Adrenal gland (tissue), 12 donors: ENCODE results near the gene SYCP2L. TPM values are rescaled to one million over a fixed set of nuclear protein-coding genes. Genes with fewer than 3 reads are reported as not detected.
"Not testable (repeated sequence)": the region's sequence is repeated elsewhere in the genome, so short reads cannot be mapped to it uniquely, and the experiment has no call there.

Experiments used
- DNase-seq, 7 donors: peaks; one replicate each; pipeline ENCODE4 v3.0.0-alpha.2; 2019 to 2020
- H3K27ac ChIP-seq, 5 donors: fragments of 200-600 bp; sonication (generic) in 4 of 5; 1 replicate in 3 of 5; 2 replicates in 2 of 5; pipeline versions ENCODE4 v1.5.1 to v1.8.0; 2016 to 2020; ENCODE audit warnings: mild to moderate bottlenecking in 1 of 5
- H3K27me3 ChIP-seq: fragments of 200-600 bp; 2 replicates; pipeline ENCODE4 v1.8.0; 2021
- H3K36me3 ChIP-seq, 2 donors: fragments of 200-600 bp; replicated peaks in 1 of 2; 1 replicate in 1 of 2; 2 replicates in 1 of 2; pipeline versions ENCODE4 v1.5.1 to v1.8.0; 2018 to 2022
- H3K4me1 ChIP-seq, 2 donors: fragments of 200-600 bp; replicated peaks in 1 of 2; 1 replicate in 1 of 2; 2 replicates in 1 of 2; pipeline versions ENCODE4 v1.5.1 to v1.8.0; 2018 to 2021
- H3K4me3 ChIP-seq, 4 donors: fragments of 200-600 bp; sonication (generic) in 3 of 4; one replicate each; pipeline ENCODE4 v1.5.1; 2016 to 2018
- H3K9me3 ChIP-seq, 3 donors: fragments of 200-600 bp; sonication (generic) in 1 of 3; replicated peaks in 1 of 3; 1 replicate in 2 of 3; 2 replicates in 1 of 3; pipeline versions ENCODE4 v1.5.1 to v1.8.0; 2016 to 2021
- POLR2A ChIP-seq, 2 donors: fragments of 450-650 bp; IDR thresholded peaks; one replicate each; pipeline ENCODE4 v1.6.1; 2017; ENCODE audit warnings: antibody characterized with exemption in 2 of 2, mild to moderate bottlenecking in 2 of 2, moderate library complexity in 1 of 2
- WGBS, 4 donors: extraction: QIAGEN DNeasy Blood & Tissue Kit in 2 of 4; methylation state at CpG; one replicate each; pipeline versions ENCODE4 v1.1.5 to v1.1.7; 2013 to 2017; 5-methylcytosine and 5-hydroxymethylcytosine counted together
- intact Hi-C, 2 donors: fragments of 100-400 bp; cut with DNase I; formaldehyde crosslinking; loops; one replicate each; pipeline versions ENCODE4 v1.14.1 to v1.15.0; 2022 to 2023
- polyA plus RNA-seq, 3 donors: library from polyadenylated mRNA; stranded (reverse); fragments of 200-250 nt in 2 of 3; fragments of 350-450 nt in 1 of 3; fragmentation: Illumina TruSeq in 1 of 3; extraction: RNeasy Lipid Tissue Mini Kit (QIAGEN cat#74804) in 1 of 3; gene quantifications; one replicate each; pipeline ENCODE4 v1.2.3, GENCODE V29; 2013 to 2014
- total RNA-seq, 9 donors: library from RNA; depleted of rRNA in 4 of 9; stranded (reverse); fragments of >200 nt in 4 of 9; fragments of 120-200 nt in 1 of 9; fragmentation: NEBNext Ultra II Directional in 1 of 9; extraction: Animal tissue kit (Norgen Biotek cat#: 25700) in 1 of 9; gene quantifications; one replicate each; pipeline versions ENCODE4 v1.1.0 to v1.2.4, GENCODE V29; 2013 to 2023
- TF ChIP-seq, protein P1 (sequence below), 6 experiments: fragments of 450-650 bp in 4 of 6; fragments of 200-600 bp in 2 of 6; sonication (generic) in 1 of 6; IDR thresholded peaks; 1 replicate in 5 of 6; 2 replicates in 1 of 6; pipeline versions ENCODE4 v1.5.1 to v1.8.0; 2016 to 2021; ENCODE audit warnings: antibody characterized with exemption in 6 of 6, mild to moderate bottlenecking in 2 of 6, moderate library complexity in 1 of 6
- donor health status: healthy with polysubstance abuse.
- donor health status: Bipolar disorder and iron deficiency.
- donor health status: DM: yes; HTN: yes; CAD: no.
- donor health status: DM: no; HTN: no; CAD: no.
- donor health status: DM: no; HTN: no; CAD: no.
- donor health status: DM: yes; HTN: yes; CAD: no.

Gene SYCP2L
- total and polyA plus RNA-seq, 12 donors: 0.09 to 3.0 (median 0.64) TPM; not detected in 2

DNA sequence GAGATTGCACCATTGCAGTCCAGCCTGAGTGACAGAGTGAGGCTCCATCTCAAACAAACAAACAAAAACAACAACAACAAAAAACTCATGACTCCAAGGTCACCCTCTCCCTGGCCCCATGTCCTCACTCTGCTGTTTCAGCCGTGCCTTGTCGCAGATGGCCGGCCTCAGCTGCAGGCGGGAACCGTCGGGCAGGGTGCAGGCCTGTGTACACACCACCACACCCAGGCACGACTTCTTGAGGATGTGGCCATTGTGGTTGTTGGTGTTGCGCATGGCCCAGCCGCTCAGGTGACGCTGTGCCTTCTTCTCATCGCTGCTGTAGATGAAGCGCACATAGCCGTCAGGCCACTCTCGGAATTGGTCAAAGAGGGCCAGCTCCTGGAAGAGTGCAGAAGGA, 9.8 kb upstream of the SYCP2L start:
- Histone ChIP-seq H3K36me3 (no peaks in the 10 kb centered on the region), H3K27ac (no peak overlapping the region), H3K4me1 (no peaks in the 10 kb centered on the region), H3K4me3 (no peak overlapping the region), H3K27me3 (peaks cover 20% of the 10 kb centered on the region), H3K9me3 (no peaks in the 10 kb centered on the region)
- WGBS, 4 donors: 84 to 94% (median 88%) methylated on average over 5 to 14 of the region's 14 CpGs
- intact Hi-C loops: no loop called here
- DNase-seq: no peak
- TF ChIP-seq POLR2A (IDR thresholded peaks at IDR 0.05): no peak
- TF ChIP-seq, protein P1, sequence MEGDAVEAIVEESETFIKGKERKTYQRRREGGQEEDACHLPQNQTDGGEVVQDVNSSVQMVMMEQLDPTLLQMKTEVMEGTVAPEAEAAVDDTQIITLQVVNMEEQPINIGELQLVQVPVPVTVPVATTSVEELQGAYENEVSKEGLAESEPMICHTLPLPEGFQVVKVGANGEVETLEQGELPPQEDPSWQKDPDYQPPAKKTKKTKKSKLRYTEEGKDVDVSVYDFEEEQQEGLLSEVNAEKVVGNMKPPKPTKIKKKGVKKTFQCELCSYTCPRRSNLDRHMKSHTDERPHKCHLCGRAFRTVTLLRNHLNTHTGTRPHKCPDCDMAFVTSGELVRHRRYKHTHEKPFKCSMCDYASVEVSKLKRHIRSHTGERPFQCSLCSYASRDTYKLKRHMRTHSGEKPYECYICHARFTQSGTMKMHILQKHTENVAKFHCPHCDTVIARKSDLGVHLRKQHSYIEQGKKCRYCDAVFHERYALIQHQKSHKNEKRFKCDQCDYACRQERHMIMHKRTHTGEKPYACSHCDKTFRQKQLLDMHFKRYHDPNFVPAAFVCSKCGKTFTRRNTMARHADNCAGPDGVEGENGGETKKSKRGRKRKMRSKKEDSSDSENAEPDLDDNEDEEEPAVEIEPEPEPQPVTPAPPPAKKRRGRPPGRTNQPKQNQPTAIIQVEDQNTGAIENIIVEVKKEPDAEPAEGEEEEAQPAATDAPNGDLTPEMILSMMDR (IDR thresholded peaks at IDR 0.05): no peak

DNA sequence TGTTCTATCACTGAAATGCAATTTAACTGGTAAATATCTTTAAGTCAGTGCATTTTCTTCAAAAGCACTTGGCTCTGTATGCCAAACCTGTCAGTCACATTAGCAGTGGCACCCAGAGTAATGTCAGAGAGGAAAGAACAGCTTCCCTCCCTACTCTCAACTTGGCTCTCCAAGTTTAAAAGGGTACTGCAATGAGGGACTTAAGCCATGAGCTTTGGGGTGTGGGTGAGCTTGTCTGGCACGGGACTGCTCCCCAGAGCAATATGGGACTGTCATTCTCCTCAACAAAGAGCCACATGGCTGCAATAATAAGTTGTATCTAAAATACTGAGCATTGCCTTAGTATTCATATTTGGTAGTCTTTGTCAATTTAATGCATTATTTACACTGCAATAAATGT, 9.0 kb upstream of the SYCP2L start:
- H3K27ac ChIP-seq: no peak overlapping the region
- H3K4me1 ChIP-seq: no peaks in the 10 kb centered on the region
- DNase-seq: no peak
- H3K27me3 ChIP-seq: peaks cover 28% of the 10 kb centered on the region
- no peaks in the 10 kb centered on the region for H3K36me3 ChIP-seq
- WGBS, 4 donors: 66 to 88% (median 81%) methylated on average over 1 of the region's 1 CpG
- no peaks in the 10 kb centered on the region for H3K9me3 ChIP-seq
- H3K4me3 ChIP-seq: no peak overlapping the region
- TF ChIP-seq, protein P1 (IDR thresholded peaks at IDR 0.05): no peak
- TF ChIP-seq POLR2A (IDR thresholded peaks at IDR 0.05): no peak
- intact Hi-C loops: no loop called here

DNA sequence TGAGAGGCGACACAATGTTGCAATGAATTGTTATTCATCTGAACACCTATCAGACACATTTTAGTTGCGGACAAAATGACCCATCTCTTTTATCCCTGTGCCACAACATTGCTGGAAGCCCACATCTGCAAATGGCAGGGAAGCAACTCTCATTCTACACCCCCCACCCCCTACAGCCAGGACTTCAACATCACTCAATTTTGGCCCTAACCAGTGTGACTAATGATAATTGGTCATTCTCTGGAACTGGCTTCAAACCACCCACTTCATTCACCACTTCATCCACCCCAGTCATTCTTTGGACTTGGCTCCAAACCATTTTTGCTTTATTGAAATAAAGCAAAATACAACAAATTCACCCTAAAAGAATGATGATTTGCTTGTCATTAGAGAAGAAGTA, 6.5 kb upstream of the SYCP2L start:
- Histone ChIP-seq H3K36me3 (no peaks in the 10 kb centered on the region), H3K4me1 (peaks cover 0 to 4% of the 10 kb centered on the region in 2 donors), H3K27me3 (peaks cover 51% of the 10 kb centered on the region), H3K27ac (no peak overlapping the region), H3K9me3 (no peaks in the 10 kb centered on the region), H3K4me3 (no peak overlapping the region)
- intact Hi-C loops: no loop called here
- DNase-seq: no peak
- TF ChIP-seq POLR2A (IDR thresholded peaks at IDR 0.05): no peak
- TF ChIP-seq, protein P1 (IDR thresholded peaks at IDR 0.05): no peak
- 71 to 97% (median 90%) methylated on average over 2 of the region's 2 CpGs for WGBS, 4 donors

DNA sequence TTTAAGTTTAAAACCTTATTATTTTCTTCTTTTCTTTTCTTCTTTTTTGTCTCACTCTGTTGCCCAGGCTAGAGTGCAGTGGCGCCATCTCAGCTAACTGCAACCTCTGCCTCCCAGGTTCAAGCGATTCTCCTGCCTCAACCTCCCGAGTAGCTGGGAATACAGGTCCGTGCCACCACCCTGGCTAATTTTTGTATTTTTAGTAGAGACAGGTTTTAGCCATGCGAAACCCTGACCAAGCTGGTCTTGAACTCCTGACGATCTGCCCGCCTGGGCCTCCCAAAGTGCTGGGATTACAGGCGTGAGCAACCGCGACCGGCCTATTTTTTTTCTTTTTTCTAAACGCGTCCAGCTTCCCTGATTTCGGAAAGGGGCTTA, 4.6 kb upstream of the SYCP2L start:
- WGBS, 4 donors: 24 to 27% (median 27%) methylated on average over 14 of the region's 14 CpGs
- H3K4me1 ChIP-seq, H3K9me3 ChIP-seq, H3K4me3 ChIP-seq, H3K36me3 ChIP-seq, H3K27ac ChIP-seq, DNase-seq, intact Hi-C loops: not testable (repeated sequence)
- peaks cover 68% of the 10 kb centered on the region for H3K27me3 ChIP-seq

DNA sequence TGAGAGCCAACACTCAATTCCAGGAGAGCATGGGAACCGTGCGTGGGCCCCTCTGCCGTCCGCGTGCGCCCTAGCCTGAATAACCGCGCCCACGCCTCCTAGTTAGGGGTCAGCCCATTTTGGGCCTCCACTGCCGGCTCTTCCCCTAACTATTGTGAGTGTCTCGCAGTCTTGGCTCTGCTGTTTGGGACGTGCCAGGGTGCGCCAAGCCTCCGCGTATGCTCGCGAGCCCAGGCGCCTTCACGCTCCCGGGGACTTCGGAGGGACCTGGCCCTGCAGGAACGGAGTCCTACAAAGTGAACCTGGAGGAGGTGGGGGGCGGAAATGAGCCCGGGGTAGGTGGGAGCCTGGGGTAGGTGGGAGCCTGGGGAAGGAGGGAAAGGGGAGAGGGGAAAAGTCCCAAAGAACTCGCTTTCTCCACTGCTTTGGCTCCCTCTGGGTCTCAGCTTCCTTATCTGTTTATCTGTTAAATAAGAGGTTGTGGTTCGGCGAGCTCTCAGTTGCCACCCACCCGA, 4.1 kb upstream of the SYCP2L start:
- Histone ChIP-seq H3K27me3 (peaks cover 68% of the 10 kb centered on the region), H3K4me3 (no peak overlapping the region)
- intact Hi-C loops: no loop called here

More for the DNA sequence above, 4.1 kb upstream of the SYCP2L start:
- Histone ChIP-seq H3K9me3 (no peaks in the 10 kb centered on the region), H3K27ac (no peak overlapping the region), H3K36me3 (no peaks in the 10 kb centered on the region), H3K4me1 (peaks cover 0 to 4% of the 10 kb centered on the region in 2 donors)
- 6 to 9% (median 8%) methylated on average over 16 to 28 of the region's 28 CpGs for WGBS, 4 donors
- no peak for DNase-seq
- TF ChIP-seq POLR2A (IDR thresholded peaks at IDR 0.05): no peak
- TF ChIP-seq, protein P1 (IDR thresholded peaks at IDR 0.05): no peak
